Stimulated activated effector memory CD8-positive, alpha-beta T cell treated with anti-CD3 and anti-CD28 coated beads, Interleukin-12 subunit alpha, Interleukin-12 subunit beta, amount 100 ng/mL, for 72 hours (primary cell): Measurements from ENCODE around the gene TRRAP.

ENCODE experiments used
- ATAC-seq: fragments of 150-1000 bp; cut with Tn5 transposase; 2 replicates; pipeline ENCODE4 v1.10.0; 2021
- DNase-seq, 2 donors: peaks; one replicate each; pipeline ENCODE4 v3.0.0; 2021 to 2022; ENCODE audit warnings: low spot score in 2 of 2
- H3K27ac Mint-ChIP-seq: one replicate; pipeline ENCODE4 v1.8.0; 2022; ENCODE audit warnings: mild to moderate bottlenecking, mixed read lengths
- H3K36me3 Mint-ChIP-seq: one replicate; pipeline ENCODE4 v1.8.0; 2022; ENCODE audit warnings: mild to moderate bottlenecking, mixed read lengths
- H3K4me1 Mint-ChIP-seq: one replicate; pipeline ENCODE4 v1.8.0; 2022; ENCODE audit warnings: mixed read lengths
- H3K4me3 Mint-ChIP-seq: one replicate; pipeline ENCODE4 v1.8.0; 2022; ENCODE audit warnings: mild to moderate bottlenecking, mixed read lengths
- H3K9me3 Mint-ChIP-seq: one replicate; pipeline ENCODE4 v1.8.0; 2022; ENCODE audit warnings: mixed read lengths

Gene TRRAP

DNA sequence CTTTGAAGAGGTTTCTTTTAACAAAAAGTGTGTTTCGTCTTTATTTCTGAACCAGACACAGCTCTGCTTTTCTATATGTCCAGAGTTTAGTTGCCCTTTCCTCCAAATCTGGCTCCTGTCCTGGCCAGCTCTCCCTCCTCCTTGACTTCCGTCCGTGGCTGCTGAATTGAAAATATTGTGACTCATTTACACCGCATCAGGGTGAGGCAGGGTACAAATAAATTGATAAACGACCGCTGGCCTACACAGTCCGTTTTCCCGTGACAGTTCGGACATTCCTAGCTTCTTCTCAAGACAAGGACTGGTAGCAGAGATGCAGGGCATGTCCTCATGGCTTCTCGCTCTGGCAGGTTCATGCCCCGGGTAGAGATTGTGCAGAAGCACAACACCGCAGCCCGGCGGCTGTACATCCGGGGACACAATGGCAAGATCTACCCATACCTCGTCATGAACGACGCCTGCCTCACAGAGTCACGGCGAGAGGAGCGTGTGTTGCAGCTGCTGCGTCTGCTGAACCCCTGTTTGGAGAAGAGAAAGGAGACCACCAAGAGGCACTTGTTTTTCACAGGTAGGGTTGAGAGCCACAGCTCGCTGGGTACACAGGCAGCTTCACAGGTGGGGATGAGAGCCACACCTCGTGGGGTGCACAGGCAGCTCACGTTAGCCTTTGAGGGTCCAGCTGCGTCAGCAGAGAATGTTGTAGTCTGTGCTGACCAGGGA, 126.6 kb downstream of the TRRAP start:
- DNase-seq (no peak), ATAC-seq (no peak)
- Mint-ChIP-seq H3K9me3 (no peaks in the 10 kb centered on the region), H3K4me1 (no peaks in the 10 kb centered on the region), H3K4me3 (no peak overlapping the region), H3K27ac (peak overlapping the region; percentile 21), H3K36me3 (peaks cover 100% of the 10 kb centered on the region)

DNA sequence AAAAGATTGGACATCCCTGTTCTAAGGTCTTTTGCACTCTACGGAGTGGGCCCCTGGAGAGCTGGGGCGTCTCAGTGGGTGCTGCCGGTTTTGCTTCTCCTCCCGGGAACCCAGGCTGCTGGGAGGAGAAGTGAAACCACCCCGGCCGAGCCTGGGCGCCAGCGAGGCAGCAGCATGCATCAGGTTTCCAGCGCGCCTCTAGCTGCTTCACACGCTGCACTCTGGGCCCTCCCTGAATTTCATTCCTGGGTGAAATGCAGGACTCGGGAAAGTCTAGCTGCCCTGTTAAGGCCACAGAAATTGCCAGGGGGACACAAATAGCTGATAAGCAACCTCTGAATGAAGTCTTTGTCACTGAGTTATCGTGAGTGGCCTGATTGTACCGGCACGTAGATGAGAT, 127.4 kb downstream of the TRRAP start:
- Mint-ChIP-seq H3K27ac (no peak overlapping the region), H3K36me3 (peaks cover 100% of the 10 kb centered on the region)
- ATAC-seq, result no peak

DNA sequence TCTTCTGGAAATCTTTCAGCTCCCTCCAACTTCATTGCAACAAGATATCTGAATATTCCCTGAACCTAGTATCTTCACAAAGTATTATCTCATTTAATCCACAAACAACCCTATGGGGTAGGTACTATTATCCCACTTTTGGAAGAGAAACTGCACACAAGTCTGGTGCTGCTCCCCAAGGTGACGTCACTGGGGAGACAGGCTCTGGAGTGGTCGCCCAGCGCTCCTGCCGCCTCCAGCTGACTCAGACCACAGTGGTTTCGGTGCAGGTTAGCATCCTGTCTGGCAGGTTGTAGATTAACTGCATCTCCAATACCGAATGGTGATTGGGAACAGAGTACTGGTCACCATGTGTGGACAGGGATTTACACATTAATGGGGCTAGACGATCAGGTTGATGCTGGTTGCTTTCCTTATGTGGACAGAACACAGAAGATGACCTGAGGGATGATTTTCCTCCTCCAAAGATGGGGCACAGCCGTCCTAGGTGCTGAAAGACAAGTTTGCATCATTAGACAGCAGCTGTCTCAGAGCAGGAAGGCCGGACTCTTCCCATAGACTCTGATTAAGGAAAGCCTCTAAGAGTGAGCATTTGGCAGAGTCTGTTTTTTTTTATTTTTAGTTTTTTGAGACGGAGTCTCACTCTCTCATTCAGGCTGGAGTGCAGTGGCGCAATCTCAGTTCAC, 128.6 kb downstream of the TRRAP start:
- Mint-ChIP-seq H3K9me3 (no peaks in the 10 kb centered on the region), H3K4me1 (no peaks in the 10 kb centered on the region)
- no peak for DNase-seq

More for the DNA sequence above, 127.4 kb downstream of the TRRAP start:
- no peaks in the 10 kb centered on the region for H3K9me3 Mint-ChIP-seq
- no peak overlapping the region for H3K4me3 Mint-ChIP-seq
- H3K4me1 Mint-ChIP-seq, result no peaks in the 10 kb centered on the region
- DNase-seq, result no peak

DNA sequence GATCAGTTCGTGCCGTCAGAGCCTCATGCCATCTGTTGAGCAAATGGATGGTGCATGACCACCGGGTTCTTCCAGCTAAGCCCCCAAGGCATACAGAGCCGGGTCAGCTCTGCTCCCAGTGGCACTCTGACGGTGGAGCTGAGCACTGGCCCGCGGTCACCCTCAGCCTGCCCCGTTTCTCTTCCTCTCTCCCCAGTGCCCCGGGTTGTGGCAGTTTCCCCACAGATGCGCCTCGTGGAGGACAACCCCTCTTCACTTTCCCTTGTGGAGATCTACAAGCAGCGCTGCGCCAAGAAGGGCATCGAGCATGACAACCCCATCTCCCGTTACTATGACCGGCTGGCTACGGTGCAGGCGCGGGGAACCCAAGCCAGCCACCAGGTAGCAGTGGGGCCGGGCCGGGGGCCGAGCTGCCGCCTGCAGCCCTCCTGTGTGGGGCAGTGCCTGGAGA, 129.9 kb downstream of the TRRAP start:
- no peak for ATAC-seq
- Mint-ChIP-seq H3K9me3 (no peaks in the 10 kb centered on the region), H3K36me3 (peaks cover 100% of the 10 kb centered on the region), H3K4me1 (no peaks in the 10 kb centered on the region), H3K4me3 (no peak overlapping the region), H3K27ac (no peak overlapping the region)
- DNase-seq, result no peak

More for the DNA sequence above, 128.6 kb downstream of the TRRAP start:
- no peak overlapping the region for H3K4me3 Mint-ChIP-seq
- no peak overlapping the region for H3K27ac Mint-ChIP-seq
- ATAC-seq, result no peak
- H3K36me3 Mint-ChIP-seq, result peaks cover 100% of the 10 kb centered on the region

DNA sequence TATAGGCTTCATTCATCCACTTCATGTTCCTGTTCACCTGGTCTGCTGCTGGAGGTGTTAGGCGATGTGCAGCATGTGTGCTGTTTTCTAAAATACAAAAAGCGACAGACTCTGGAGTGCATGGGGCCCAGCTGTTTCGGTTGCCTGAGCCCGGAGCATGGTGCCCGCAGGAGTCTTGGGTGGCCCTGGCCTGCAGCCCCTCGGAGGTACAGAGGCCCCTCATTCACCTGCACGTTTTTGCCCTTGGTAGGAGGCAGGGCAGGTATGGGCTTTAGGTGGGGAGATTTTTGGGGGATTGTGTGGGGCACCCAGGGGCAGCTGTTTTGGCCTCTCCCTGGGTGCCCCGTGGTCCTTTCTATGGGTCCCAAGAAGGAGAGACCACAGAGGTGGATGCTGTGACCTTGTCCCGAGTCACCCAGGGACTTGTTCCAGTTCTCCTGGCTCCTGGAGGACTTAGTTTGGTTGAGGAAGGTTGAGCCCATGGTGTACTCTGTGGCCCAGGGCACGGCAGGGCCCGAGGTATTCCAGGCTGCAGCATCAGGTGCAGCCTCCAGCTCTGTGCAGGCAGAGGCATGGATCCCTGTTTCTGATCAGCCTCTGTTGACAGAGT, 130.7 kb downstream of the TRRAP start:
- DNase-seq (no peak), ATAC-seq (no peak)
- H3K4me1 Mint-ChIP-seq, result no peaks in the 10 kb centered on the region
- H3K4me3 Mint-ChIP-seq, result no peak overlapping the region
- H3K9me3 Mint-ChIP-seq, result no peaks in the 10 kb centered on the region
- H3K36me3 Mint-ChIP-seq, result peaks cover 100% of the 10 kb centered on the region
- no peak overlapping the region for H3K27ac Mint-ChIP-seq

DNA sequence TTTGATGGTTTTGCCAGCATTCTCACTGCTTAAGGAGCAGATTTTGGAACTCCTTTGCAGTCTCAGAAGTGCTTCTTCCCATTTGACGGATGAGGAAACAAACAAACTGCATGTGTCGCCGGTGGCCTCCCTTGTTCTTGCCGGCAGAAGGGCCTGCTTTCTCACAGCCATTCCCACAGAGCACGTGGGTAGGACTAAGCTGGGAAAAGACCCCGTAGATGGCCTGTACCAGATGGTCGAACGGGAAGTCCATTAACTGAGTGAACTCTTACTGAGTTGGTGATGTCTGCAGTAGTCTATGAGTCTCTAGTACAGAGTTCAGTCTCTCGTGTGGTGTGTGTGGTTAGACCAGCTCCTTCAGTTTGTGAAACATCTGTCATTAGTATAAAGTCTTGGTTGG, 131.9 kb downstream of the TRRAP start:
- no peak for DNase-seq
- Mint-ChIP-seq H3K4me1 (no peaks in the 10 kb centered on the region), H3K9me3 (no peaks in the 10 kb centered on the region), H3K27ac (no peak overlapping the region), H3K4me3 (no peak overlapping the region), H3K36me3 (peaks cover 100% of the 10 kb centered on the region)
- ATAC-seq, result no peak

DNA sequence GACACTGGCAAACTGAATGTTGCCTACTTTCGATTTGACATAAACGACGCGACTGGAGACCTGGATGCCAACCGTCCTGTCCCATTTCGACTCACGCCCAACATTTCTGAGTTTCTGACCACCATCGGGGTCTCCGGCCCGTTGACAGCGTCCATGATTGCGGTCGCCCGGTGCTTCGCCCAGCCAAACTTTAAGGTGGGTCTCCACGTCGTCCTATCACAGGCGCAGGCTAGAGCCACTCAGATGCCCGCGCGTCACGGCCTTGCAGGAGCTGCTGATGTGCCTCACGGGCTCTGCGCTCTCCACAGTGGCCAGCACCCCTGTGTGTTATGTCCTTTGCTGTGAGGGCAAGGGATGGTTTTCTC, 133.0 kb downstream of the TRRAP start:
- Mint-ChIP-seq H3K4me1 (no peaks in the 10 kb centered on the region), H3K9me3 (no peaks in the 10 kb centered on the region), H3K27ac (no peak overlapping the region), H3K36me3 (peaks cover 100% of the 10 kb centered on the region), H3K4me3 (no peak overlapping the region)
- no peak for ATAC-seq
- DNase-seq, result no peak

DNA sequence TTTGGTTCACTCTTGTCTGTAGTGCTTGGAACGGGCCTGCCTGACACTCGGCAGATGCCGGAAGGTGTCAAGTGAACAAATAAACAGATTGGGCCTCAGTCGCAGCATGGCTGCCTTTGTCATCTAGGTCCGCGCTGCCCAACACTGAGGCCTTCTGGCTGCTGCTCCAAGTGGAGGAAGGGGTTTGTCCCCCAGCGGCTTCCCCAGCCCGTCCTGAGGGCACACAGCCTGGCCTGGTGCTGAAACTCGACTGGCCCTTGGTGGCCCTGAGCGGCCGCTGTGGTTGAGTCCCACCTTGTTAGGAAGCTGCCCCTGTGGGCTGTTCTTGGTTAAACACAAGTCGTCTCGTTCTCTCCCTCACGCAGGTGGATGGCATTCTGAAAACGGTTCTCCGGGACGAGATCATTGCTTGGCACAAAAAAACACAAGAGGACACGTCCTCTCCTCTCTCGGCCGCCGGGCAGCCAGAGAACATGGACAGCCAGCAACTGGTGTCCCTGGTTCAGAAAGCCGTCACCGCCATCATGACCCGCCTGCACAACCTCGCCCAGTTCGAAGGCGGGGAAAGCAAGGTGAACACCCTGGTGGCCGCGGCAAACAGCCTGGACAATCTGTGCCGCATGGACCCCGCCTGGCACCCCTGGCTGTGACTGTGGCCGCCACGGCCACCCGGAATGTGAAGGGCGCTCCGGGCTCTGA, 133.5 kb downstream of the TRRAP start:
- ATAC-seq, result no peak
- Mint-ChIP-seq H3K9me3 (no peaks in the 10 kb centered on the region), H3K36me3 (peaks cover 100% of the 10 kb centered on the region), H3K4me3 (no peak overlapping the region), H3K27ac (no peak overlapping the region), H3K4me1 (no peaks in the 10 kb centered on the region)
- DNase-seq, result no peak

DNA sequence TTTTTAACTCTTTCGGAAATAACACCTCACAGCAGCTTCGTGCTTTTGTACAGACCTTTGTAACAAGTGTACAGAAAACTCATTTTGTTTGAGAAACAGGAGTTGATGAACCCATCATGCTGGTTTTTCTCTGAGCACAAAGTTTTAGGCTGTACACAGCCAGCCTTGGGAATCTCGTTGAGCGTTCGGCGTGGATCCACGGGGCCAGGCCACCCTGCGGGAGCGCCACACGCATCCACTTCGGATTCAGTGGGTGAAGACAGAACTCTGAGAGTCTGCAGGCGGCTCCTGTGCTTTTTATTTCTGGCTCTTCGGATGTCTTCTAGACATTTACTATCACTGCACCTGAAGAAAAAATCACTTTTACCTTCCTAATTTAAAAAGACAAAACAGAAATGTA, 134.4 kb downstream of the TRRAP start:
- DNase-seq (no peak), ATAC-seq (no peak)
- Mint-ChIP-seq H3K4me1 (no peaks in the 10 kb centered on the region), H3K4me3 (no peak overlapping the region), H3K36me3 (peaks cover 92% of the 10 kb centered on the region), H3K27ac (no peak overlapping the region), H3K9me3 (no peaks in the 10 kb centered on the region)

DNA sequence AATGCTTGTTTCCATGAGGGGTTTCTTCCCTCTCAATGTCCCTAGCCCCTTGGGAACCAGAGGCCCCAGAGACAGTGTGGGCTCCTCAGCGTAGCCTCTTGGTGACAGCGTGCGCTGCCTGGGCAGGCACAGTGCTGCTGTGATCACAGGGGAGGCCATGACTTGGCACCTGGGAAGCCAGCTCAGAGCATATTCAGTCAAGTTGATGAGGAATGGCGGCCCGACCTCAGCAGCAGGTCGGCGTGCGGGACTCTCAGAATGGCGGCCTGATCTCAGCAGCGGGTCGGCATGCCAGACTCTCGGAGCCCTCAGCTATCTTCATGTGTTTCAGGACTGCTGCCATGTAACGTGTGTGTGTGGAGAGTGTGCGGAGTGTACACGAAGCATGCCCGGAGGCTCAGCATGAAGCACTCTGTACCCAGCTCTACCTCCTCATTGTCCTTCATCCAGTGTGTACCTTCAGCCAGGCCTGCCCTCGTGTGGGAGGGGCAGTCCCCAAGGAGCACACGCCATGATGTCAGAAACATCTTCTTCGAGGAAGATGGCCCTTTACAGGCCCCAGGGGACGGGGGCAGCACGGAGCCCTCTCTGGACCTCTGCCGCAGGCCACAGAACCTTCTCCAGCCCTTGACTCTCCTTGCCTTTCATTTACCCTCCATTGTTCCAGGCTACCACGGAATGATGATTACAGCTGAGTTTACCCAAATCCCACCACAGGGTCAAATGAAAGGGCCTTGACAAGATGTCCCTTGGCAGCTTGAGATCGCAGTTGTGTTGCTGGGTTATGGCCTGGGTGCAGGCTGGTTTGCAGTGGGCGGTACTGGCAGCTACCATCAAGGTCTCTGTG, 135.2 kb downstream of the TRRAP start:
- no peak overlapping the region for H3K27ac Mint-ChIP-seq
- no peak for DNase-seq
- peaks cover 84% of the 10 kb centered on the region for H3K36me3 Mint-ChIP-seq
- H3K4me3 Mint-ChIP-seq, result no peak overlapping the region
- H3K9me3 Mint-ChIP-seq, result no peaks in the 10 kb centered on the region
- peak; percentile 21 for ATAC-seq
- H3K4me1 Mint-ChIP-seq, result no peaks in the 10 kb centered on the region

DNA sequence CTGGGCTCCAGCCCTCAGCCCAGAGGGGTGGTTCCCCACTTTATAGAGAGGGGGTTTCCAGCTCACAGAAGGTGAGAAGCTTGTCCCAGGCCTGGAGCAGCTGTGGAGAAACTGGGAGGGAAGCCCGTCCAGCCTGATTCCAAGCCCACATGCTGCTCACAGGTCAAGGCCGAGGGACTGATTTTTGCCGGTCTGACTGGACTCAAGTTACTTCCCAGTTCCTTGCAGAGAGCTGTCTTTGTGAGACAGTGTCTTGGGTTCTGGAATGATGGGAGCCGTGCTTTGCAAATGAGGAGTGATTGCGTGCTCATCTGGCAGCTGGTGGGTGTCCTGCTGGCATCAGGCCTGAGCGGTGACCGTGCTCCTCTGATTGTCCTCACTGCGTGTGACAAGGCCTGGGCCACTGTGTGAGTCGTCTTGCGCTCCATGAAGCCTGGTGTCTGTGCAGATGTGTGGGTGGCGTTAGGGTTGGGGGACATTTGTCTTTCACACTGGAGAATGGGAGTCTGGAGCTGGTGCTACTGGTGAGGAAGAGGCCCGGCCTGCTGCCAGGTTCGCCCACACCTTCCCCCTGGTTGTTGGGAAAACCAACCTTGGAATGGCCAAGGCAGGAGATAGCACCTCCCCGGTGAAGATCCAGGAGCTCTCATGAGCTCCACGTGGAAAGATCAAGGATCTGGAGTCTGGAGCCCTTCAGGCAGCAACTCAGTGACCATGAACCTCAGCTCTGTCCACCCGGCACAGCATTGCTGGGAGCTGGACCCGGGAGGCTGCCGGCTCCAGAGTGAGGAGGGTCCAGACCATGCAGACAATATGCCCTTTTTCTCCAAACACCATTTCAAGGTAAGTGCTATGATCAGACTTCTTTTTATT, 136.0 kb downstream of the TRRAP start:
- Mint-ChIP-seq H3K4me3 (no peak overlapping the region), H3K27ac (peak overlapping the region; percentile 52), H3K36me3 (peaks cover 83% of the 10 kb centered on the region), H3K4me1 (no peaks in the 10 kb centered on the region), H3K9me3 (no peaks in the 10 kb centered on the region)
- DNase-seq (no peak), ATAC-seq (peak; percentile 32)

DNA sequence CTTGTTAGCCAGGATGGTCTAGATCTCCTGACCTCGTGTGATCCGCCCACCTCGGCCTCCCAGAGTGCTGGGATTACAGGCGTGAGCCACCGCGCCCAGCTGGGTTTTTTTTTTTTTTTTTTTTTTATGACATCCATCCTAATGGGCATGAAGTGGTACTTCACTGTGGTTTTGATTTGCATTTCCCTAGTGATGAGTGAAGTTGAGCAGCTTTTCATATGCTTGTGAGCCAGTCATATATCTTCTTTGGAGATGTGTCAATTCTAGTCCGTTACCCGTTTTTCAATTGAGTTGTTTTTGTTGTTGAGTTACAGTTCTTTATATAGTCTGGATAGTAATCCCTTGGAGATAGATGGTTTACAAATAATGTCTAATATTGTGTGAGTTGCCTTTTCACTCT, 137.9 kb downstream of the TRRAP start:
- Mint-ChIP-seq H3K36me3 (peaks cover 77% of the 10 kb centered on the region), H3K27ac (no peak overlapping the region), H3K4me3 (no peak overlapping the region), H3K9me3 (no peaks in the 10 kb centered on the region), H3K4me1 (no peaks in the 10 kb centered on the region)
- DNase-seq (no peak), ATAC-seq (peak; percentile 61)

DNA sequence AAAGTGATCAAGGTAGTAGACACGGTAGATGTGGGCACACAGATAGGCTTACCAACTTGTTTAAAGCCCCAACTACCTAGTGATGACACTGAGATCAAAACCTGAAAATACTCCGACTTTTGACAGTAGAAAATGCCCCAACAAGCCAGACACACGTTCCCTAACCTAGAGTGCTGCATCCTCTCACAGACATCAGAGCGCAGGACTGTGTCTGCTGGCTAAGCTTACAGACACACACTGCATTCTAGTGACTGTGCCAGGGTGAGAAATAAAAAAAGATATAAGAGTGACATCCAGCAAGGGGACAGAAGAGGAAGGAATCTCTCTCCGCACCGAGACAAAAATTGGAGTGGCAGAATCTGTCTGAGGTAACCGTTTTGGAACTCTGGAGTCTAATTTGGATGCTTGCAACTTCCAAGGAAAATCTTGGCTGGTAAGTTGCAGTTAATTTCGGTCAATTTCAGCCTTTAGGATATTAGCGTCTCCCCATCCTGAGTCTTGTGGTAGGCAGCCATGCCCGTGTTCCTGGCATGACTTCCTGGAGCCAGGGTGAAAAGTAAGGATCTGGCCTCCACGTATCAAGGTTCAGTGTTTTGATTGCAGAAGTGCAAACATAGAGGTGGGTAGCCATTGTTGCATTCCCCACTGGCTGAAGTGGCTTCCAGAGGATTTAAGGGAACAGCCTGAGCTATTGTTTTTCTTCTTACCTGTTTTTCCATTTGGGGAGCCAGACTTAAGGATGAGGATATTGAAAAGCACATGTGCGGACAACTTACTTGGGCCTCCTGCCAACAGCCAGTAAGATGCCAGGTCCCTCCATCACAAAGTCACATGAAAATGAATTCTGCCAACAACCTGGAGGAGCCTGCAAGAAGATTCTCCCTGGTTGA, 141.4 kb downstream of the TRRAP start:
- H3K4me3 Mint-ChIP-seq, result no peak overlapping the region
- DNase-seq, result no peak
- no peaks in the 10 kb centered on the region for H3K9me3 Mint-ChIP-seq
- no peak overlapping the region for H3K27ac Mint-ChIP-seq
- H3K4me1 Mint-ChIP-seq, result no peaks in the 10 kb centered on the region
- ATAC-seq, result no peak
- H3K36me3 Mint-ChIP-seq, result peaks cover 60% of the 10 kb centered on the region
